Kidney epithelial cell (primary cell): ENCODE results near the gene MMP11. TPM values are rescaled to one million over a fixed set of nuclear protein-coding genes. Genes with fewer than 3 reads are reported as not detected.
A peak's percentile ranks its signal among the peaks of the same experiment; 100 is the strongest.

Experiments
- DNase-seq: peaks from one replicate; pipeline ENCODE4 v3.0.0-alpha.2; 2010; ENCODE audit warnings: low read depth
- H3K27me3 ChIP-seq: 2 replicates; pipeline ENCODE4 v1.6.0; 2011; ENCODE audit warnings: low read length; ENCODE audit not compliant: control insufficient read depth, insufficient read depth
- H3K36me3 ChIP-seq: 2 replicates; pipeline ENCODE4 v1.5.1; 2011; ENCODE audit warnings: low read length; ENCODE audit not compliant: control insufficient read depth, insufficient read depth
- H3K4me3 ChIP-seq: 2 replicates; pipeline ENCODE4 v1.5.1; 2011; ENCODE audit warnings: low read depth, mild to moderate bottlenecking, control low read depth, low read length
- CTCF ChIP-seq: IDR thresholded peaks from 2 replicates; pipeline ENCODE4 v1.5.1; 2011; ENCODE audit warnings: mild to moderate bottlenecking, moderate library complexity, low read length, control low read depth, inconsistent platforms; ENCODE audit not compliant: insufficient read depth, poor library complexity, severe bottlenecking
- total RNA-seq: library from RNA; depleted of rRNA; stranded (reverse); fragments of >200 nt; gene quantifications from 2 replicates; pipeline ENCODE4 v1.2.3, GENCODE V29; 2015

MMP11 gene
- total RNA-seq, 1 donor from 2014 or later, result 41.9 TPM

- Histone ChIP-seq H3K27me3 (no peaks in the 10 kb centered on the region), H3K4me3 (peak overlapping the region; percentile 75), H3K36me3 (no peaks in the 10 kb centered on the region)
- no peak for DNase-seq
- TF ChIP-seq CTCF, result no peak
These were observed 21.1 kb upstream of the MMP11 start for GRCh38 chr22:23751441-23751996.

GRCh38 chr22:23752090-23752691 lies 20.5 kb upstream of the MMP11 start:
- no peak for TF ChIP-seq CTCF
- H3K4me3 ChIP-seq, result no peak overlapping the region
- no peak for DNase-seq
- no peaks in the 10 kb centered on the region for H3K27me3 ChIP-seq
- H3K36me3 ChIP-seq, result no peaks in the 10 kb centered on the region

- Histone ChIP-seq H3K4me3 (no peak overlapping the region), H3K36me3 (no peaks in the 10 kb centered on the region), H3K27me3 (no peaks in the 10 kb centered on the region)
- DNase-seq, result no peak
- no peak for TF ChIP-seq CTCF
These were observed 19.9 kb upstream of the MMP11 start for GRCh38 chr22:23752750-23753149.

- H3K4me3 ChIP-seq, result no peak overlapping the region
- no peak for DNase-seq
- no peaks in the 10 kb centered on the region for H3K27me3 ChIP-seq
- no peaks in the 10 kb centered on the region for H3K36me3 ChIP-seq
- no peak for TF ChIP-seq CTCF
These were observed 19.3 kb upstream of the MMP11 start for GRCh38 chr22:23753385-23753784.

- TF ChIP-seq CTCF, result no peak
- H3K4me3 ChIP-seq, result no peak within 1 kb of the TSS
- no peaks in the 10 kb centered on the region for H3K36me3 ChIP-seq
- no peak for DNase-seq
- H3K27me3 ChIP-seq, result no peaks in the 10 kb centered on the region
These were observed 18.3 kb upstream of the MMP11 start, which contains the start of gene VPREB3 for GRCh38 chr22:23754220-23754919. TSS of gene VPREB3 (minus strand) at chr22:23754425. CDS start at chr22:23754363, 62 bp downstream.
